ENCODE results near the gene CST11. TPM values are rescaled to one million over a fixed set of nuclear protein-coding genes. Genes with fewer than 3 reads are reported as not detected.

The CST11 gene
- total RNA-seq, 1 experiment from 2014 or later: not detected

DNA sequence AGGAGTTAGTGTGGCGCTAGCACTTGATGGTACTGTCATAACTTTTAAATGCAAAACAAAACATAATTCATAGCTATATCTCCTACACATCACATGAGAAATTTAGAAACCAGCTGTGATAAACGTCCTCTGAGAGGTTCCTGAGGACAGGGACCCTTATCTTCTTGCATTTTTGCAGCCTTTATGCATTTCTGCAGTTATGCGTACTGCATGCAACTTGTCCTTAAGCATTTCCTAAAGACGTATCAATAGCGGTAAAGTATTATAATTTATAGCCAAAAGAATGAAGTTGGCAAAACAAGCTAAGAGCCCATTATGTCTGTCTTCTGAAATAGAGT lies 33.0 kb downstream of the CST11 start:
- no peaks in the 10 kb centered on the region for H3K27me3 Mint-ChIP-seq (ENCODE audit: insufficient read depth, unreplicated experiment)
- POLR2A ChIA-PET: interaction anchor here (0.6 to 10.1 kb wide), 25 partner anchors 8 to 1828 kb away, joined by 3 to 261 read pairs (median 5); partner anchors contain the start of genes CST3, GZF1, NXT1 and PYGB
- peak overlapping the region; percentile 90 for H3K27ac Mint-ChIP-seq (ENCODE audit: low read depth, unreplicated experiment)
- DNase-seq (ENCODE audit: unreplicated experiment): no peak
- CTCF ChIA-PET: interaction anchor here (0.7 to 7.2 kb wide), 15 partner anchors 10 to 728 kb away, joined by 3 to 60 read pairs (median 6); no protein-coding TSS in a partner anchor
- peaks cover 6% of the 10 kb centered on the region for H3K36me3 Mint-ChIP-seq (ENCODE audit: insufficient read depth, unreplicated experiment)
- H3K4me1 Mint-ChIP-seq (ENCODE audit: insufficient read depth, unreplicated experiment): peaks cover 17% of the 10 kb centered on the region
- intact Hi-C loops (cut with micrococcal nuclease): no loop called here
- TF ChIP-seq, protein P1, sequence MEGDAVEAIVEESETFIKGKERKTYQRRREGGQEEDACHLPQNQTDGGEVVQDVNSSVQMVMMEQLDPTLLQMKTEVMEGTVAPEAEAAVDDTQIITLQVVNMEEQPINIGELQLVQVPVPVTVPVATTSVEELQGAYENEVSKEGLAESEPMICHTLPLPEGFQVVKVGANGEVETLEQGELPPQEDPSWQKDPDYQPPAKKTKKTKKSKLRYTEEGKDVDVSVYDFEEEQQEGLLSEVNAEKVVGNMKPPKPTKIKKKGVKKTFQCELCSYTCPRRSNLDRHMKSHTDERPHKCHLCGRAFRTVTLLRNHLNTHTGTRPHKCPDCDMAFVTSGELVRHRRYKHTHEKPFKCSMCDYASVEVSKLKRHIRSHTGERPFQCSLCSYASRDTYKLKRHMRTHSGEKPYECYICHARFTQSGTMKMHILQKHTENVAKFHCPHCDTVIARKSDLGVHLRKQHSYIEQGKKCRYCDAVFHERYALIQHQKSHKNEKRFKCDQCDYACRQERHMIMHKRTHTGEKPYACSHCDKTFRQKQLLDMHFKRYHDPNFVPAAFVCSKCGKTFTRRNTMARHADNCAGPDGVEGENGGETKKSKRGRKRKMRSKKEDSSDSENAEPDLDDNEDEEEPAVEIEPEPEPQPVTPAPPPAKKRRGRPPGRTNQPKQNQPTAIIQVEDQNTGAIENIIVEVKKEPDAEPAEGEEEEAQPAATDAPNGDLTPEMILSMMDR (IDR thresholded peaks at IDR 0.05; ENCODE audit: unreplicated experiment): no peak
- peak overlapping the region; percentile 78 for H3K4me3 Mint-ChIP-seq (ENCODE audit: unreplicated experiment)
- TSS peak; percentile 35 for BruUV-seq (replicated peaks)
- H3K9me3 Mint-ChIP-seq (ENCODE audit: unreplicated experiment): no peaks in the 10 kb centered on the region

DNA sequence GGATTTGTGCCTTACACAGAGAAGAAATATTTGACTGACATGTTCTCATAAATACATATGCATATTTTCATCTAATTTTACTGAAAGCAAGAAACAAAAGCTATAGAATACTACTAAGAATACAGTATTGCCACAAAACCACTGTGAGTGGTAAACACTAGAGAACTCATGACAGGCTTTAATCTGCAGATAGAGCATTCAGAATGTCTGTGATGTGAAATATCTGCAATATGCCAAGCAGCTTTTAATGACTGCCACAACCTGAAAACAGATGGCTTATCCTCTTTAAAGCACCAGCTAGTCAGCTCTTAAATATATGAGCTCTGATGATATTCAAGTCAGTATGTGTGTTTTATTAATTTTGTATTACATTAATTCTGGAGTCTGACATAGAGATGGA lies 34.8 kb downstream of the CST11 start:
- intact Hi-C loops (cut with micrococcal nuclease): no loop called here
- Mint-ChIP-seq H3K36me3 (ENCODE audit: insufficient read depth, unreplicated experiment) (peaks cover 6% of the 10 kb centered on the region), H3K4me3 (ENCODE audit: unreplicated experiment) (no peak overlapping the region), H3K4me1 (ENCODE audit: insufficient read depth, unreplicated experiment) (peaks cover 22% of the 10 kb centered on the region), H3K27me3 (ENCODE audit: insufficient read depth, unreplicated experiment) (no peaks in the 10 kb centered on the region), H3K27ac (ENCODE audit: low read depth, unreplicated experiment) (no peak overlapping the region), H3K9me3 (ENCODE audit: unreplicated experiment) (no peaks in the 10 kb centered on the region)
- TF ChIP-seq, protein P1 (IDR thresholded peaks at IDR 0.05; ENCODE audit: unreplicated experiment): no peak
- ChIA-PET CTCF (interaction anchor here (0.5 to 7.2 kb wide), 7 partner anchors 8 to 952 kb away, joined by 3 to 60 read pairs (median 3); no protein-coding TSS in a partner anchor), POLR2A (interaction anchor here (0.6 to 10.1 kb wide), 8 partner anchors 8 to 718 kb away, joined by 3 to 261 read pairs (median 14); partner anchors contain the start of genes GZF1 and NXT1)
- no peak for DNase-seq (ENCODE audit: unreplicated experiment)
- no TSS peak for BruUV-seq (replicated peaks)

DNA sequence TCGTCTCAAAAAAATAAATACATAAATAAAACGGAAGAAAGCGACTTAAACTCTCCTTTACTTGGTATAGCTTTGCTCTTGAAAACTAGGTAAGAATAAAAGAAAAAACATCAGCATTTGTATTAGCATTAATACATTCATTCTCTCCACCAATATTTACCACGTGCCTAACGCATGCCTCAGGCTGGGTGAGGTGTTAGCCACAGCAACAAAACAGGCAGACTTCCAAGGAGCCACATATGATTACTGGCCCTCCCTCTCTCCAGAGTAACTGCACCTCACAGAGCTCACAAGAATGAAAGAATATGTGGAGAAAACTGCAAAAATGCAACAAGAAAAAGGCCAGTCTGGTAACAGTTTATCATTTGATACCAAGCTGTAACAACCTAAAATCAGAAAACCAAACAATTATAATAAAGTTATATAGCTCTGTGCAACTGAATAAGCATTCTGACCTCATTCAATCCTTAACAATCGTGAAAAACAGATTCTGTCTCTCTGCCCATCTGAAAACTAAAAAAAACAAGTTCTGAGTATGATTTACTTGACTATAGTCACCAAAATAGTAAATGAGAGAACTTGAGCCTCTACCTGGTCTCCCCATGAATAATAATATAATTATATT lies 36.6 kb downstream of the CST11 start:
- BruUV-seq (replicated peaks): no TSS peak
- peak; percentile 58 for DNase-seq (ENCODE audit: unreplicated experiment)
- CTCF ChIA-PET: interaction anchor here (0.6 to 2.1 kb wide), 9 partner anchors 12 to 1515 kb away, joined by 3 to 7 read pairs (median 4); no protein-coding TSS in a partner anchor

DNA sequence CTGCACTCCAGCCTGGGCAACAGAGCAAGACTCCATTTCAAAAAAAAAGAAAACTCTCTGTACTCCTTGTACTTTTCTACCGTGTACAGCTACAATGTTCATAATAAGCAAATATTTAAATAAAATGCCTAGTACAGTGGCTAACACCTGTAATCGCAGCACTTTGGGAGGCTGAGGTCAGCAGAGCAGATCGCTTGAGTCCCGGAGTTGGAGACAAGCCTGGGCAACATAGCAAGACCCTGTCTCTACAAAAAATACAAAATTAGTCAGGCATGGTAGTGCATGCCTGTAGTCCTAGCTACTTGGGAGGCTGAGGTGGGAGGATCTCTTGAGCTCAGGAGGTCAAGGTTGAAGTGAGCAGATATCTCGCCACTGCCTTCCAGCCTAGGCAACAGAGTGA lies 37.1 kb downstream of the CST11 start:
- Mint-ChIP-seq H3K4me3 (ENCODE audit: unreplicated experiment) (peak overlapping the region; percentile 8), H3K9me3 (ENCODE audit: unreplicated experiment) (no peaks in the 10 kb centered on the region), H3K36me3 (ENCODE audit: insufficient read depth, unreplicated experiment) (peaks cover 6% of the 10 kb centered on the region), H3K27me3 (ENCODE audit: insufficient read depth, unreplicated experiment) (no peaks in the 10 kb centered on the region), H3K27ac (ENCODE audit: low read depth, unreplicated experiment) (peak overlapping the region; percentile 49), H3K4me1 (ENCODE audit: insufficient read depth, unreplicated experiment) (peaks cover 36% of the 10 kb centered on the region)
- no TSS peak for BruUV-seq (replicated peaks)
- intact Hi-C loops (cut with micrococcal nuclease): no loop called here
- TF ChIP-seq, protein P1 (IDR thresholded peaks at IDR 0.05; ENCODE audit: unreplicated experiment): no peak
- no peak for DNase-seq (ENCODE audit: unreplicated experiment)
- POLR2A ChIA-PET: interaction anchor here (0.6 to 10.1 kb wide), 7 partner anchors 12 to 1835 kb away, joined by 3 to 261 read pairs (median 6); partner anchors contain the start of genes GZF1 and NXT1
- CTCF ChIA-PET: interaction anchor here (0.6 to 2.1 kb wide), 6 partner anchors 11 to 1515 kb away, joined by 3 to 7 read pairs (median 5); no protein-coding TSS in a partner anchor

More for the DNA sequence above, 36.6 kb downstream of the CST11 start:
- POLR2A ChIA-PET: interaction anchor here (0.6 to 10.1 kb wide), 8 partner anchors 12 to 1834 kb away, joined by 3 to 261 read pairs (median 5); partner anchors contain the start of genes GZF1 and NXT1
- H3K4me1 Mint-ChIP-seq (ENCODE audit: insufficient read depth, unreplicated experiment): peaks cover 36% of the 10 kb centered on the region
- peak overlapping the region; percentile 49 for H3K27ac Mint-ChIP-seq (ENCODE audit: low read depth, unreplicated experiment)
- no peaks in the 10 kb centered on the region for H3K9me3 Mint-ChIP-seq (ENCODE audit: unreplicated experiment)
- peak overlapping the region; percentile 8 for H3K4me3 Mint-ChIP-seq (ENCODE audit: unreplicated experiment)
- intact Hi-C loops (cut with micrococcal nuclease): no loop called here
- H3K27me3 Mint-ChIP-seq (ENCODE audit: insufficient read depth, unreplicated experiment): no peaks in the 10 kb centered on the region
- TF ChIP-seq, protein P1 (IDR thresholded peaks at IDR 0.05; ENCODE audit: unreplicated experiment): no peak
- peaks cover 6% of the 10 kb centered on the region for H3K36me3 Mint-ChIP-seq (ENCODE audit: insufficient read depth, unreplicated experiment)
